Measurements from ENCODE around the gene SLC9A9. TPM values are rescaled to one million over a fixed set of nuclear protein-coding genes. Genes with fewer than 3 reads are reported as not detected.

Gene SLC9A9
- total and polyA plus RNA-seq, 9 of the 15 experiments (the other 6 are each of a cell fraction or from before 2014, with no cell fraction given) = 0.03 to 0.13 TPM; not detected in 7

GRCh38 chr3:143384076-143384475 lies 464.2 kb downstream of the SLC9A9 start (continued):
- TF ChIP-seq PTTG1 (tag; IDR thresholded peaks at IDR 0.05; ENCODE audit: low read depth) (no peak), RBM25 (IDR thresholded peaks at IDR 0.05; ENCODE audit: low read depth, low read length, severe bottlenecking) (no peak), ZSCAN29 (IDR thresholded peaks at IDR 0.05) (no peak), HMBOX1 (IDR thresholded peaks at IDR 0.05) (no peak)

- TF ChIP-seq DIDO1 (tag; IDR thresholded peaks at IDR 0.05; ENCODE audit: low read depth) (no peak), BMI1 (IDR thresholded peaks at IDR 0.05; ENCODE audit: low read length) (no peak), ZNF134 (CRISPR knock-in tag; conservative IDR thresholded peaks at IDR 0.05) (no peak), MCM2 (IDR thresholded peaks at IDR 0.05; ENCODE audit: low read depth) (no peak)
- H3K27ac ChIP-seq (ENCODE audit: extremely low read depth, low read depth, low read length) = no peak overlapping the region
- H3K9me3 ChIP-seq (replicated peaks; ENCODE audit: control insufficient read depth, insufficient read depth, low read depth, low read length) = no peaks in the 10 kb centered on the region
- in situ Hi-C loops (cut with MboI) = no loop called here
- ChIA-PET POLR2A (interaction anchor here (1.0 kb wide), 1 partner anchor 16 kb away, joined by 3 read pairs; no protein-coding TSS in a partner anchor), CTCF (ENCODE audit: low intra/inter-chr PET ratio) (no interaction called here)
- H3K9ac ChIP-seq (ENCODE audit: insufficient read depth in 1 of 2, low read depth in 2 of 2, low read length in 2 of 2) = no peak overlapping the region
- no peak overlapping the region for H3K4me3 ChIP-seq
- no peaks in the 10 kb centered on the region for H3K36me3 ChIP-seq (ENCODE audit: control insufficient read depth, insufficient read depth, low read length)
- H3K79me2 ChIP-seq (ENCODE audit: control insufficient read depth, insufficient read depth, low read length) = no peaks in the 10 kb centered on the region
- DNase-seq (ENCODE audit: extremely low read depth in 1 of 4, low spot score in 3 of 4) = no peak
- no peaks in the 10 kb centered on the region for H3K27me3 ChIP-seq (ENCODE audit: control insufficient read depth in 2 of 2, insufficient read depth in 2 of 2, low read length in 2 of 2)
- no peaks in the 10 kb centered on the region; a peak in 1 of 5 replicates for H3K4me1 ChIP-seq (replicated peaks in 1 of 2; ENCODE audit: control insufficient read depth in 2 of 2, insufficient read depth in 2 of 2, low read length in 2 of 2)
- no peak for FAIRE-seq
- no peaks in the 10 kb centered on the region for H4K20me1 ChIP-seq (replicated peaks; ENCODE audit: control insufficient read depth, insufficient read depth, low read length)
- ATAC-seq = peak; percentile 47; the same call in 2 of the 3 replicates
- no peaks in the 10 kb centered on the region for H3K9me1 ChIP-seq (ENCODE audit: control insufficient read depth, insufficient read depth, low read length)
- intact Hi-C loops (cut with micrococcal nuclease) = no loop called here
- H3K4me2 ChIP-seq (ENCODE audit: insufficient read depth, low read length) = no peak overlapping the region
- H2AFZ ChIP-seq (ENCODE audit: low read depth, low read length) = peak overlapping the region; percentile 71
- BruUV-seq (replicated peaks) = no TSS peak
These were observed 464.8 kb downstream of the SLC9A9 start for GRCh38 chr3:143383421-143383820.
